ENCODE results near the gene ACTL7B.

GRCh38 chr9:108877524-108877923 is 21.7 kb upstream of the ACTL7B start:
- TF ChIP-seq POLR2AphosphoS5 (IDR thresholded peaks at IDR 0.05; ENCODE audit: low read depth, low read length) (no peak), POLR2A (IDR thresholded peaks at IDR 0.05; ENCODE audit: low read depth, low read length) (no peak)

Data from GM12892 (cell line).